ENCODE data around the gene OST4.

DNA sequence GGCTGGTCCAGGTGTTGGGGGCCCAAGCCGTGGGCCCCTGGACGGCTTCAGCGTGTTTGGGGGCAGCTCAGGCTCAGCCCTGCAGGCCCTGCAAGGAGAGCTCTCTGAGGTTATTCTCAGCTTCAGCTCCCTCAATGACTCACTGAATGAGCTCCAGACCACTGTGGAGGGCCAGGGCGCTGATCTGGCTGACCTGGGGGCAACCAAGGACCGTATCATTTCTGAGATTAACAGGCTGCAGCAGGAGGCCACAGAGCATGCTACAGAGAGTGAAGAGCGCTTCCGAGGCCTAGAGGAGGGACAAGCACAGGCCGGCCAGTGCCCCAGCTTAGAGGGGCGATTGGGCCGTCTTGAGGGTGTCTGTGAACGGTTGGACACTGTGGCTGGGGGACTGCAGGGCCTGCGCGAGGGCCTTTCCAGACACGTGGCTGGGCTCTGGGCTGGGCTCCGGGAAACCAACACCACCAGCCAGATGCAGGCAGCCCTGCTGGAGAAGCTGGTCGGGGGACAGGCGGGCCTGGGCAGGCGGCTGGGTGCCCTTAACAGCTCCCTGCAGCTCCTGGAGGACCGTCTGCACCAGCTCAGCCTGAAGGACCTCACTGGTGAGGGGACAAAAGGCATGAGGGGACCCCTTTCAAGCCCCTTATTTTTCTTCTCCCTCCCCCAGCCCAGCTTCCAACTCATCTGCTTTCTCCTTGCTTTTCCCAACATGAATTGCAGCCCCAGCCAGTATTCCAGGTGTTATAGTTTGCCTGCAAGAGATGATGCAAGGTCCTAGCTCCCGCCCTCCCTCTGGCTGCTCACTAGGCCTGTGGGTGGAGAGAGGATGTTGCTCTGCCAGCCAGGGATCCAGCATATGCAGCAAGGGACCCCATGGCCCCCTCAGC is 12.2 kb upstream of the OST4 start:
- TF ChIP-seq, protein P1, sequence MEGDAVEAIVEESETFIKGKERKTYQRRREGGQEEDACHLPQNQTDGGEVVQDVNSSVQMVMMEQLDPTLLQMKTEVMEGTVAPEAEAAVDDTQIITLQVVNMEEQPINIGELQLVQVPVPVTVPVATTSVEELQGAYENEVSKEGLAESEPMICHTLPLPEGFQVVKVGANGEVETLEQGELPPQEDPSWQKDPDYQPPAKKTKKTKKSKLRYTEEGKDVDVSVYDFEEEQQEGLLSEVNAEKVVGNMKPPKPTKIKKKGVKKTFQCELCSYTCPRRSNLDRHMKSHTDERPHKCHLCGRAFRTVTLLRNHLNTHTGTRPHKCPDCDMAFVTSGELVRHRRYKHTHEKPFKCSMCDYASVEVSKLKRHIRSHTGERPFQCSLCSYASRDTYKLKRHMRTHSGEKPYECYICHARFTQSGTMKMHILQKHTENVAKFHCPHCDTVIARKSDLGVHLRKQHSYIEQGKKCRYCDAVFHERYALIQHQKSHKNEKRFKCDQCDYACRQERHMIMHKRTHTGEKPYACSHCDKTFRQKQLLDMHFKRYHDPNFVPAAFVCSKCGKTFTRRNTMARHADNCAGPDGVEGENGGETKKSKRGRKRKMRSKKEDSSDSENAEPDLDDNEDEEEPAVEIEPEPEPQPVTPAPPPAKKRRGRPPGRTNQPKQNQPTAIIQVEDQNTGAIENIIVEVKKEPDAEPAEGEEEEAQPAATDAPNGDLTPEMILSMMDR (IDR thresholded peaks at IDR 0.05): no peak
- no peak for TF ChIP-seq EZH2 (IDR thresholded peaks at IDR 0.05)
